ENCODE data around the gene ARHGEF16.

DNA sequence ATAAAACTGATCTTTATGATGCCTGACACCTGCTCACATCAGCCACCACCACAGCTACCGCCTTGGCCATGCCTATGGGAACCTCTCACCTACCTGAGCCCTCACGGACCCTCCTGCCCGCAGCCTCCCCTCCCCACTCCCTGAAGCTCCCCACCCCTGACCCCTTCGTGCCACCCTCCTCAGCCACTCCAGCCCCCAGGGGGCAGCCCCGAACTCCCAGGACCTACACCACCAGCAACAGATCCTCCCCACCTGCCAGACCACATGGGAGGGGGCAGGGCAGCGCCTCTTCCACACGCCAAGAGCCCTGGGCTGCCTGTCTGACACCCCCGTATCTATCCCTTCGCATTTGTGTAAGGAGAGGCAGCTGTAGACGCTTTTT lies 14.2 kb upstream of the ARHGEF16 start:
- TF ChIP-seq POLR2A (IDR thresholded peaks at IDR 0.05) (no peak), POLR2AphosphoS5 (IDR thresholded peaks at IDR 0.05) (no peak)
- TF ChIP-seq, protein P1, sequence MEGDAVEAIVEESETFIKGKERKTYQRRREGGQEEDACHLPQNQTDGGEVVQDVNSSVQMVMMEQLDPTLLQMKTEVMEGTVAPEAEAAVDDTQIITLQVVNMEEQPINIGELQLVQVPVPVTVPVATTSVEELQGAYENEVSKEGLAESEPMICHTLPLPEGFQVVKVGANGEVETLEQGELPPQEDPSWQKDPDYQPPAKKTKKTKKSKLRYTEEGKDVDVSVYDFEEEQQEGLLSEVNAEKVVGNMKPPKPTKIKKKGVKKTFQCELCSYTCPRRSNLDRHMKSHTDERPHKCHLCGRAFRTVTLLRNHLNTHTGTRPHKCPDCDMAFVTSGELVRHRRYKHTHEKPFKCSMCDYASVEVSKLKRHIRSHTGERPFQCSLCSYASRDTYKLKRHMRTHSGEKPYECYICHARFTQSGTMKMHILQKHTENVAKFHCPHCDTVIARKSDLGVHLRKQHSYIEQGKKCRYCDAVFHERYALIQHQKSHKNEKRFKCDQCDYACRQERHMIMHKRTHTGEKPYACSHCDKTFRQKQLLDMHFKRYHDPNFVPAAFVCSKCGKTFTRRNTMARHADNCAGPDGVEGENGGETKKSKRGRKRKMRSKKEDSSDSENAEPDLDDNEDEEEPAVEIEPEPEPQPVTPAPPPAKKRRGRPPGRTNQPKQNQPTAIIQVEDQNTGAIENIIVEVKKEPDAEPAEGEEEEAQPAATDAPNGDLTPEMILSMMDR (IDR thresholded peaks at IDR 0.05), result no peak
